IMR-90 (cell line): ENCODE data around the gene NEIL1. TPM values are rescaled to one million over a fixed set of nuclear protein-coding genes. Genes with fewer than 3 reads are reported as not detected.
"Not testable (repeated sequence)": the region's sequence is repeated elsewhere in the genome, so short reads cannot be mapped to it uniquely, and the experiment has no call there.

Experiments used
- ATAC-seq: fragments of 200-7000 bp; cut with Tn5 transposase; 2 replicates; pipeline ENCODE4 v1.9.1; 2020; ENCODE audit warnings: low read depth, mild to moderate bottlenecking, moderate library complexity
- BruUV-seq: library from RNA; stranded (reverse); fragments of 400-500 nt; replicated peaks from 2 replicates; lab custom pipeline; 2021; lab: Mats Ljungman, UMichigan
- CTCF ChIA-PET: fragments of 300-600 bp; formaldehyde crosslinking; extraction: SDS; loops from one replicate; lab custom pipeline; 2021; ENCODE audit warnings: antibody characterized with exemption; lab: Yijun Ruan, JAX
- POLR2A ChIA-PET: fragments of 300-600 bp; sonication (Branson Sonifier 250); formaldehyde crosslinking; loops from one replicate; lab custom pipeline; 2022; ENCODE audit warnings: antibody characterized with exemption; ENCODE audit not compliant: unreplicated experiment; lab: Charles Lee
- DNase-seq: peaks from one replicate; pipeline ENCODE4 v3.0.0; 2013
- H2AFZ ChIP-seq: replicated peaks from 2 replicates; pipeline ENCODE3; 2013; ENCODE audit warnings: low read length, mild to moderate bottlenecking; ENCODE audit not compliant: poor library complexity
- H2AK5ac ChIP-seq: 2 replicates; pipeline ENCODE4 v1.6.1; 2013; ENCODE audit warnings: low read depth, low read length, inconsistent platforms
- H2AK9ac ChIP-seq: replicated peaks from 2 replicates; pipeline ENCODE3; 2013; ENCODE audit warnings: mild to moderate bottlenecking, low read depth, low read length, moderate library complexity; ENCODE audit not compliant: poor library complexity
- H2BK120ac ChIP-seq: 2 replicates; pipeline ENCODE4 v1.6.1; 2013; ENCODE audit warnings: low read depth, low read length, inconsistent platforms
- H2BK15ac ChIP-seq: 3 replicates; pipeline ENCODE4 v1.6.1; 2013; ENCODE audit warnings: low read depth, low read length, inconsistent platforms
- H2BK20ac ChIP-seq: 2 replicates; pipeline ENCODE4 v1.6.1; 2013; ENCODE audit warnings: low read depth, mild to moderate bottlenecking, inconsistent platforms, low read length, moderate library complexity
- H2BK5ac ChIP-seq: 2 replicates; pipeline ENCODE4 v1.6.1; 2013; ENCODE audit warnings: mild to moderate bottlenecking, low read depth, low read length, inconsistent platforms; ENCODE audit not compliant: poor library complexity, severe bottlenecking
- H3K14ac ChIP-seq: replicated peaks from 2 replicates; pipeline ENCODE4 v1.6.1; 2013; ENCODE audit warnings: low read depth, low read length, inconsistent platforms
- H3K18ac ChIP-seq: 2 replicates; pipeline ENCODE4 v1.6.1; 2013; ENCODE audit warnings: low read depth, low read length, control low read depth
- H3K23ac ChIP-seq: 2 replicates; pipeline ENCODE4 v1.6.1; 2013; ENCODE audit warnings: low read depth, low read length, inconsistent platforms
- H3K27ac ChIP-seq: 2 replicates; pipeline ENCODE4 v1.5.1; 2013; ENCODE audit warnings: mild to moderate bottlenecking, control low read depth, low read length; ENCODE audit not compliant: insufficient read depth
- H3K27me3 ChIP-seq: 2 replicates; pipeline ENCODE4 v1.6.1; 2013; ENCODE audit warnings: low read length; ENCODE audit not compliant: control insufficient read depth, insufficient read depth
- H3K36me3 ChIP-seq: 2 replicates; pipeline ENCODE4 v1.6.1; 2013; ENCODE audit warnings: low read length, mixed read lengths; ENCODE audit not compliant: control insufficient read depth, insufficient read depth
- H3K4ac ChIP-seq: 2 replicates; pipeline ENCODE4 v1.6.1; 2013; ENCODE audit warnings: low read depth, low read length, inconsistent platforms
- H3K4me1 ChIP-seq: 2 replicates; pipeline ENCODE4 v1.6.1; 2013; ENCODE audit warnings: low read length, mixed read lengths; ENCODE audit not compliant: control insufficient read depth, insufficient read depth
- H3K4me2 ChIP-seq: 2 replicates; pipeline ENCODE4 v1.6.1; 2013; ENCODE audit warnings: low read depth, mild to moderate bottlenecking, control low read depth, low read length, moderate library complexity
- H3K4me3 ChIP-seq: 2 replicates; pipeline ENCODE4 v1.5.1; 2013; ENCODE audit warnings: low read depth, mild to moderate bottlenecking, control low read depth, low read length, moderate library complexity; ENCODE audit not compliant: insufficient read depth
- H3K56ac ChIP-seq: 2 replicates; pipeline ENCODE4 v1.6.1; 2013; ENCODE audit warnings: low read length, inconsistent platforms; ENCODE audit not compliant: insufficient read depth; ENCODE audit errors: extremely low read depth
- H3K79me1 ChIP-seq, 2 experiments: 2 replicates each; pipeline ENCODE4 v1.6.1; 2013; ENCODE audit warnings: low read length in 2 of 2, inconsistent platforms in 1 of 2, low read depth in 1 of 2
- H3K9ac ChIP-seq: 2 replicates; pipeline ENCODE4 v1.6.1; 2013; ENCODE audit warnings: low read depth, low read length, control low read depth
- H3K9me1 ChIP-seq: 2 replicates; pipeline ENCODE4 v1.6.1; 2013; ENCODE audit warnings: low read length, inconsistent platforms; ENCODE audit not compliant: insufficient read depth
- H3K9me3 ChIP-seq: 2 replicates; pipeline ENCODE4 v1.6.1; 2013; ENCODE audit warnings: low read length; ENCODE audit not compliant: control insufficient read depth, insufficient read depth
- H4K20me1 ChIP-seq: 2 replicates; pipeline ENCODE4 v1.6.1; 2013; ENCODE audit warnings: low read length, inconsistent platforms; ENCODE audit not compliant: insufficient read depth
- H4K5ac ChIP-seq: 2 replicates; pipeline ENCODE4 v1.6.1; 2013; ENCODE audit warnings: mild to moderate bottlenecking, low read depth, low read length, control low read depth
- H4K8ac ChIP-seq, 2 experiments: 2 replicates each; pipeline ENCODE4 v1.6.1; 2013; ENCODE audit warnings: low read depth in 2 of 2, low read length in 2 of 2, control low read depth in 1 of 2, inconsistent platforms in 1 of 2
- H4K91ac ChIP-seq: 2 replicates; pipeline ENCODE4 v1.6.1; 2013; ENCODE audit warnings: low read depth, low read length, inconsistent platforms; ENCODE audit not compliant: insufficient read depth
- RCOR1 ChIP-seq: IDR thresholded peaks from 2 replicates; pipeline ENCODE4 v1.6.1; 2012; ENCODE audit warnings: mild to moderate bottlenecking, low read length, improper control_type of control experiment; ENCODE audit not compliant: insufficient replicate concordance
- SMC3 ChIP-seq: fragments of 150-350 bp; IDR thresholded peaks from 2 replicates; pipeline ENCODE4 v1.6.1; 2016; ENCODE audit warnings: low read depth, mild to moderate bottlenecking, antibody characterized with exemption, low read length, moderate library complexity
- WGBS, 2 experiments: methylation state at CpG; one replicate each; pipeline versions ENCODE4 v1.1.5 to v1.1.7; 2013; ENCODE audit warnings: missing lambda C conversion rate in 2 of 2; ENCODE audit not compliant: insufficient read length in 1 of 2; ENCODE audit errors: extremely low coverage in 2 of 2; 5-methylcytosine and 5-hydroxymethylcytosine counted together
- dilution Hi-C: fragments of 300-500 bp; cut with HindIII; formaldehyde crosslinking; loops from one replicate; pipeline ENCODE4 v1.14.3; 2018; ENCODE audit warnings: low sequenced_read_pairs; ENCODE audit not compliant: unreplicated experiment
- in situ Hi-C: fragments of 300-500 bp; cut with MboI; formaldehyde crosslinking; loops from 3 replicates; pipeline ENCODE4 v1.14.3; 2019; ENCODE audit warnings: low sequenced_read_pairs, inconsistent platforms, mixed read lengths
- intact Hi-C: fragments of 100-400 bp; cut with micrococcal nuclease; formaldehyde crosslinking; loops from 2 replicates; pipeline ENCODE4 v1.10.0; 2022
- polyA plus RNA-seq, 3 experiments: library from polyadenylated mRNA; depleted of rRNA; stranded (reverse); fragments of >200 nt; gene quantifications; 2 replicates each; pipeline ENCODE4 v1.2.3, GENCODE V29; 2012; ENCODE audit warnings: low replicate concordance in 1 of 3
- total RNA-seq: library from RNA; depleted of rRNA; stranded (reverse); fragments of >200 nt; gene quantifications from 2 replicates; pipeline ENCODE4 v1.2.3, GENCODE V29; 2012
- TF ChIP-seq, protein P1 (sequence below): conservative IDR thresholded peaks from 2 replicates; pipeline ENCODE4 v1.5.1; 2012; ENCODE audit warnings: mild to moderate bottlenecking, low read depth, low read length, improper control_type of control experiment

Gene NEIL1
- total and polyA plus RNA-seq, 2 of the 4 experiments (the other 2 are of a cell fraction), result 1.1 to 3.6 TPM

DNA sequence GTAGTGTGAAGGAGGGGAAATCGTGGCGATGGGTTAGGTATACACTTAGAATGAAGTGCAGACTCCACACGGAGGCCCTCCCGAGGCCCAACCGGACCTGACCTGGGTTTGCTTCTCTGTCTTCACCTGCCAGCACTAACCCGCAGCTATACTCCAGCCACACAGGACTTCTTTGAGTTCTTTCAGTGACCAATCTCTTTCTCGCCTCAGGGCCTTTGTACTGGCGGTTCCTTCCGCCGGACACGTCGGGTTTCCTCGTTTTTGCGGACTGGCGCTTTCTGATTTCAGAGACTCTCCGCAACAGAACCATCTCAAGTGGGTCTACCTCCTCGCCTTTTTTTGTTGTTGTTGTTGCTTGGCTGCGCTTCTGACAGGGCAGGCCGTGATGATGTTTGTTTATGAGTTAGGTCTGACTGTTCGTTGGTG lies at the start of gene NEIL1 (continued):
- TF ChIP-seq, protein P1, sequence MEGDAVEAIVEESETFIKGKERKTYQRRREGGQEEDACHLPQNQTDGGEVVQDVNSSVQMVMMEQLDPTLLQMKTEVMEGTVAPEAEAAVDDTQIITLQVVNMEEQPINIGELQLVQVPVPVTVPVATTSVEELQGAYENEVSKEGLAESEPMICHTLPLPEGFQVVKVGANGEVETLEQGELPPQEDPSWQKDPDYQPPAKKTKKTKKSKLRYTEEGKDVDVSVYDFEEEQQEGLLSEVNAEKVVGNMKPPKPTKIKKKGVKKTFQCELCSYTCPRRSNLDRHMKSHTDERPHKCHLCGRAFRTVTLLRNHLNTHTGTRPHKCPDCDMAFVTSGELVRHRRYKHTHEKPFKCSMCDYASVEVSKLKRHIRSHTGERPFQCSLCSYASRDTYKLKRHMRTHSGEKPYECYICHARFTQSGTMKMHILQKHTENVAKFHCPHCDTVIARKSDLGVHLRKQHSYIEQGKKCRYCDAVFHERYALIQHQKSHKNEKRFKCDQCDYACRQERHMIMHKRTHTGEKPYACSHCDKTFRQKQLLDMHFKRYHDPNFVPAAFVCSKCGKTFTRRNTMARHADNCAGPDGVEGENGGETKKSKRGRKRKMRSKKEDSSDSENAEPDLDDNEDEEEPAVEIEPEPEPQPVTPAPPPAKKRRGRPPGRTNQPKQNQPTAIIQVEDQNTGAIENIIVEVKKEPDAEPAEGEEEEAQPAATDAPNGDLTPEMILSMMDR, result no peak
- TF ChIP-seq SMC3, result no peak
- no peak for TF ChIP-seq RCOR1

DNA sequence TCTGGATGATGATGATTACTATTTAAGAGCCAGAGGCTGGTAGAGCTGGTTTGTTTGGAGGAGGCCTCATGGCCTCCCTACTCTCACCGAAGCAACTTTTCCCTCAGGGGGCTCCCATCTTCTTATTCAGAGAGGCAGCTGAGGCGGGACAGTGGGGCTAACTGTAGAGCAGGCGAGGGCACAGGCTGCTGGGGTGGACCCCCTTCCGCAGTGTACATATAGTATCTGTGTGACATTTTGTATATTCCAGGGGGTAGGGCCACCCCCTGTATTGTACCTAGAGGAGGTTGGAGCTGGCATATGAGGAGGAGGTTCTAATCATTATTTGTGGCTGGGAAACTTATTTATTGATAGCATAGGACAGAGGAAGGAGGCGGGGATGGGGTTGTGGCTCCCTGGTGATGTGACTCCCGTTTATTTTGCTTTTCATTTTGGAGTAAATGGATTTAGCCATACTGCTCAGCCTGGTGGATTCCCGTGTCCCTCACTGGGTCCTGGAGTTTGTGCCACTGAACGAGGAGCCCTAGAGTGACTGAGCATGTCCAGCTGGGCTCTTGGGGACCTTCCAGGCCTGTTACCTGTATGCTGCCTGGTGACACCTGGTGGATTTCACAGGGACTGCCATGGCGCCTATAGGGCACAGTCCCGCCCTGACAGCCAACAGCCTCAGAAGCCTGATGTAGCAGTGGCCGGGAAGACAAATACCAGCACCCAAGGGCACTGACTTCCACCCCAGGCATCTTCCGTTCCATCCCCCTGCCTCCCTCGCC lies 48.1 kb upstream of the NEIL1 start:
- H3K27me3 ChIP-seq, H3K9me1 ChIP-seq, H2BK15ac ChIP-seq, H4K8ac ChIP-seq, dilution Hi-C loops, H4K91ac ChIP-seq, H3K4me1 ChIP-seq, H3K9me3 ChIP-seq, H2BK20ac ChIP-seq, H4K5ac ChIP-seq, in situ Hi-C loops, H2AK9ac ChIP-seq, H3K9ac ChIP-seq, H3K23ac ChIP-seq, H3K4me2 ChIP-seq, H3K79me1 ChIP-seq, H3K18ac ChIP-seq, H3K14ac ChIP-seq, H2BK5ac ChIP-seq, CTCF ChIA-PET, BruUV-seq, H2AFZ ChIP-seq, H3K4me3 ChIP-seq, H4K20me1 ChIP-seq, H2BK120ac ChIP-seq, intact Hi-C loops, DNase-seq, H3K36me3 ChIP-seq, H2AK5ac ChIP-seq, H3K56ac ChIP-seq, H3K27ac ChIP-seq, H3K4ac ChIP-seq, POLR2A ChIA-PET: not testable (repeated sequence)
- no CpG with 5 or more reads among the region's 13 CpGs for WGBS, 2 experiments
- ATAC-seq, result peak; percentile 46
